ENCODE measurements around the gene PODN. TPM values are rescaled to one million over a fixed set of nuclear protein-coding genes. Genes with fewer than 3 reads are reported as not detected.

Gene PODN
- total RNA-seq, 1 experiment from 2014 or later = 0.17 TPM

DNA sequence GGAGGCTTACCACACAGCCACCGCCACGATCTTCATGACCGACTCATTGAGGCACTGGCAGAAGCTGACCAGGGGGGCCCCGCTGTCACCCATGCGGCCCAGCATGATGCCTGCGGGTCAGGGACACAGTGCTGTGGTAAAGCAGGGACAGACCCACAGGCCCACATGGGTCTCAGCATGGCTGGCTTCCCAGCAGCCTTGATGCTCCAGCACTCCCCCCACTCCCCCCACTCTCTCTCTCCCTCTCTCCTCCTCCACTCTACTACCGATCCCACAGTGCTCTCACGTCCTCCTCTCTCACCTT, 31.4 kb downstream of the PODN start:
- Mint-ChIP-seq H3K27ac (no peak overlapping the region; a peak in 1 of 7 replicates), H3K27me3 (ENCODE audit: low read depth) (peaks cover 3% of the 10 kb centered on the region), H3K9me3 (no peaks in the 10 kb centered on the region), H3K4me1 (no peaks in the 10 kb centered on the region; a peak in 2 of 4 replicates), H3K36me3 (ENCODE audit: insufficient read depth in 1 of 3, low read depth in 3 of 3) (no peaks in the 10 kb centered on the region), H3K4me3 (no peak overlapping the region)
- H3K79me1 ChIP-seq (ENCODE audit: insufficient read depth, low read depth, low read length, poor library complexity, severe bottlenecking) = no peaks in the 10 kb centered on the region
- DNase-seq = no peak
- no peaks in the 10 kb centered on the region for H3K23me2 ChIP-seq (ENCODE audit: insufficient read length, low read depth, low read length, poor library complexity, severe bottlenecking)
- no peak overlapping the region for H4K5ac ChIP-seq (ENCODE audit: insufficient read length, low read depth, low read length)
- no peak overlapping the region for H3K4me2 ChIP-seq (ENCODE audit: insufficient read depth, insufficient read length, low read length)
- H4K91ac ChIP-seq (ENCODE audit: insufficient read length, low read depth, low read length) = no peak overlapping the region
- H3K79me2 ChIP-seq (ENCODE audit: insufficient read depth, low read length) = no peaks in the 10 kb centered on the region
- H3T11ph ChIP-seq (ENCODE audit: low read length) = no peak overlapping the region
- H2BK20ac ChIP-seq (ENCODE audit: low read depth, low read length, poor library complexity, severe bottlenecking) = no peak overlapping the region
- no peaks in the 10 kb centered on the region for H3K4me1 ChIP-seq (ENCODE audit: insufficient read depth, low read length)
- H2BK120ac ChIP-seq (ENCODE audit: low read depth, low read length, poor library complexity, severe bottlenecking) = no peak overlapping the region
- H2BK15ac ChIP-seq (ENCODE audit: low read depth, low read length) = no peak overlapping the region
- H3K9me3 ChIP-seq (ENCODE audit: control insufficient read depth, low read depth, low read length) = no peaks in the 10 kb centered on the region
- H3K4ac ChIP-seq (ENCODE audit: low read depth, low read length) = no peak overlapping the region
- H3K27ac ChIP-seq (ENCODE audit: insufficient read length, low read depth, low read length) = no peak overlapping the region
- no peak overlapping the region for H2AK5ac ChIP-seq (ENCODE audit: insufficient read length, low read length)
- H3K9ac ChIP-seq (ENCODE audit: extremely low read depth, insufficient read length, low read length) = no peak overlapping the region
- no peak overlapping the region for H3K56ac ChIP-seq (ENCODE audit: insufficient read length, low read depth, low read length)
- no peaks in the 10 kb centered on the region for H3K27me3 ChIP-seq (ENCODE audit: insufficient read depth, low read length)
- no peak overlapping the region for H3K18ac ChIP-seq (ENCODE audit: insufficient read length, low read depth, low read length)
- no peak overlapping the region for H3K14ac ChIP-seq (ENCODE audit: insufficient read depth, low read length)
- H3K23ac ChIP-seq (ENCODE audit: insufficient read length, low read depth, low read length) = no peak overlapping the region
- no CpG with 5 or more reads among the region's 8 CpGs for WGBS (ENCODE audit: extremely low coverage, insufficient read length, low lambda C conversion rate)
- no peak overlapping the region for H2BK5ac ChIP-seq (ENCODE audit: insufficient read length, low read length)
- H4K20me1 ChIP-seq (ENCODE audit: control insufficient read depth, insufficient read depth, insufficient read length) = no peaks in the 10 kb centered on the region
- TF ChIP-seq CTCF (conservative IDR thresholded peaks at IDR 0.05) = no peak
- no peak overlapping the region for H2AFZ ChIP-seq (ENCODE audit: low read length)
- H2BK12ac ChIP-seq (ENCODE audit: insufficient read length, low read depth, low read length) = no peak overlapping the region
- no peak overlapping the region for H4K8ac ChIP-seq (replicated peaks; ENCODE audit: insufficient read length, low read depth, low read length)

All from H9 (cell line).